NB4 (cell line): ENCODE measurements around the gene PHF21B.

Source experiments
- POLR2A ChIP-seq: IDR thresholded peaks from 2 replicates; pipeline ENCODE4 v1.6.1; 2011; ENCODE audit warnings: mild to moderate bottlenecking; ENCODE audit not compliant: insufficient read length; ENCODE audit errors: extremely low read depth
- TF ChIP-seq, protein P1 (sequence below): IDR thresholded peaks from one replicate; pipeline ENCODE4 v1.5.1; 2012; ENCODE audit warnings: low read depth, low read length

GRCh38 chr22:45007391-45008185 is 2.2 kb downstream of the PHF21B start:
- TF ChIP-seq, protein P1, sequence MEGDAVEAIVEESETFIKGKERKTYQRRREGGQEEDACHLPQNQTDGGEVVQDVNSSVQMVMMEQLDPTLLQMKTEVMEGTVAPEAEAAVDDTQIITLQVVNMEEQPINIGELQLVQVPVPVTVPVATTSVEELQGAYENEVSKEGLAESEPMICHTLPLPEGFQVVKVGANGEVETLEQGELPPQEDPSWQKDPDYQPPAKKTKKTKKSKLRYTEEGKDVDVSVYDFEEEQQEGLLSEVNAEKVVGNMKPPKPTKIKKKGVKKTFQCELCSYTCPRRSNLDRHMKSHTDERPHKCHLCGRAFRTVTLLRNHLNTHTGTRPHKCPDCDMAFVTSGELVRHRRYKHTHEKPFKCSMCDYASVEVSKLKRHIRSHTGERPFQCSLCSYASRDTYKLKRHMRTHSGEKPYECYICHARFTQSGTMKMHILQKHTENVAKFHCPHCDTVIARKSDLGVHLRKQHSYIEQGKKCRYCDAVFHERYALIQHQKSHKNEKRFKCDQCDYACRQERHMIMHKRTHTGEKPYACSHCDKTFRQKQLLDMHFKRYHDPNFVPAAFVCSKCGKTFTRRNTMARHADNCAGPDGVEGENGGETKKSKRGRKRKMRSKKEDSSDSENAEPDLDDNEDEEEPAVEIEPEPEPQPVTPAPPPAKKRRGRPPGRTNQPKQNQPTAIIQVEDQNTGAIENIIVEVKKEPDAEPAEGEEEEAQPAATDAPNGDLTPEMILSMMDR = no peak
- no peak for TF ChIP-seq POLR2A
